Left lobe of liver (tissue), 2 donors: ENCODE results near the gene MAPKAPK3. TPM values are rescaled to one million over a fixed set of nuclear protein-coding genes. Genes with fewer than 3 reads are reported as not detected.
"Not testable (repeated sequence)": the region's sequence is repeated elsewhere in the genome, so short reads cannot be mapped to it uniquely, and the experiment has no call there.

ENCODE experiments used
- ATAC-seq: fragments of 200-7000 bp; cut with Tn5 transposase; one replicate; pipeline ENCODE4 v1.9.1; 2020; ENCODE audit warnings: mild to moderate bottlenecking, moderate library complexity
- DNase-seq: peaks from one replicate; pipeline ENCODE4 v3.0.0-alpha.2; 2020; ENCODE audit warnings: low spot score
- total RNA-seq: library from RNA; stranded (reverse); gene quantifications from one replicate; pipeline ENCODE4 v1.2.1, GENCODE V29; 2021
- donor health status: DM: no; HTN: no; CAD: no; lungs with moderate emphysema.
- donor health status: DM: no; HTN: yes; CAD: no.

MAPKAPK3 gene
- total RNA-seq, 1 donor from 2014 or later, result 16.1 TPM

GRCh38 chr3:50676031-50676705, 59.2 kb downstream of the MAPKAPK3 start:
- DNase-seq (no peak), ATAC-seq (no peak)

- DNase-seq (no peak), ATAC-seq (no peak)
Observed at GRCh38 chr3:50687127-50687751, 70.3 kb downstream of the MAPKAPK3 start.

GRCh38 chr3:50687916-50688315, 71.0 kb downstream of the MAPKAPK3 start:
- DNase-seq, result no peak
- no peak for ATAC-seq

DNA sequence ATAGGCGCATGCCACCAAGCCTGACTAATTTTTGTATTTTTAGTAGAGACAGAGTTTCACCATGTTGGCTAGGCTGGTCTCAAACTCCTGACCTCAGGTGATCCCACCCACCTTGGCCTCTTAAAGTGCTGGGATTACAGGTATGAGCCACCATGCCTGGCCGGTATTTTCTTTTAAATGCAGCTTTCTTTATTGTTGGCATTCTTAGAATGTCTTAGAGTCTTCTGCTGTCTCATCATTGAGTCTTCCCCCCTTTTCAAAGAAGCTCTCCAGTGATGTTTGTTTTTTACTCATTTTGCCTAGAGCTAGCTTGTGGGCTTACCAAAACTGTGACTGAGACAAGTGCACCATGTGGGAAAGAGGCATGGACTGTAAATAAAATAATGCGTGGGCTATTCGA, 71.7 kb downstream of the MAPKAPK3 start:
- not testable (repeated sequence) for ATAC-seq, DNase-seq

DNA sequence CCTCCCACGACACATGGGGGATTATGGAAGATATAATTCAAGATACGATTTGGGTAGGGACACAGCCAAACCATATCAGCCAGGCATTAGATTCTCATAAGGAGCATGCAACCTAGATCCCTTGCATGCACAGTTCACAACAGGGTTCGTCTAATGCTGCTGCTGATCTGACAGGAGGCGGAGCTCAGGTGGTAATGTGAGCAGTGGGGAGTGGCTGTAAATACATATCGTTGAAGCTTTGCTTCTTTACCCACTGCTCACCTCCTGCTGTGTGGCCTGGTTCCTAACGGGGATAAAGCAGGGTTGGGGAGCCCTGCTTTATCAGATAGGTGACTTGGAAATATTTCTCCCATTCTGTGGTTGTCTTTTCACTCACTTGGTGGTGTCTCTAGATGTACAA, 72.6 kb downstream of the MAPKAPK3 start:
- no peak for DNase-seq
- no peak for ATAC-seq

DNA sequence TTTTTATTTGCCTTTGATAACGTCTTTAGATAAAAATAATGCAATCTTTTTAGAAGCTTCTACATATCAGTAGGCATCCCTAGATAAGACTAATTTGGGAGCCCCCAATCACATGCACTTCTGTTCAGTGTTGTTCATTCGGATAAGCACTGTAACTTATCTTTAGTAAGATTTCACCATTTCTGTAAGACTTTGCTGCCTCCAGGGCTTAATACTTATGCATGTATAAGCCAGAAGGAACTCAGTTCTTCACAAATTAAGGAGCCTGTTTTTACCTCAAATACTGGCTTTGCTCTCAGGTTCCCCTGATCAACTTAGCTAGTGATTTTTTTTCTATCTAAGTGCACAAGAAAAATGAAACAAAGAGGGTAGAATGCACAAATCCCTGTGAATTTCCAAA, 78.1 kb downstream of the MAPKAPK3 start:
- ATAC-seq (no peak), DNase-seq (no peak)

GRCh38 chr3:50696276-50696675, 79.3 kb downstream of the MAPKAPK3 start:
- DNase-seq, result no peak
- ATAC-seq, result no peak

DNA sequence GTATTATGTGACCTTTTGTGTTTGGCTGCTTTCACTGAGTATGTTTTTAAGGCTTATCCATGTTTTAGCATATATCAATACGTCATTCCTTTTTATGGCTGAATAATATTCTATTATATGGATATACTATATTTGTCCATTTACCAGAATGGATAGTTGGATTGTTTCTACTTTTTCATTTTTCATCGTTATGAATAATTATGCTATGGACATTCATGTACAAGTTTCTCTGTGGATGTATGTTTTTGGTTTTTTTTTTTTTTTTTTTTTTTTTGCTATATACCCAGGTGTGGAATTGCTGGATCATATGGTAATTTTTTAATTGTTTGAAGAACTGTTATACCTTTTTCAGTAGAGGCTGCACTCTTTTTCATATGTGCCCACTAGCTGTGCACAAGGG, 81.3 kb downstream of the MAPKAPK3 start:
- no peak for ATAC-seq
- no peak for DNase-seq

Other genes with a start within 250 kb of the MAPKAPK3 start
- gene CACNA2D2, start 113.5 kb upstream of the MAPKAPK3 start, total RNA-seq, result 0.50 TPM
- 3.0 TPM for gene C3orf18, start 49.4 kb upstream of the MAPKAPK3 start, total RNA-seq
- 16.8 TPM for gene HEMK1, start 47.6 kb upstream of the MAPKAPK3 start, total RNA-seq
- gene CISH, start 5.4 kb upstream of the MAPKAPK3 start, total RNA-seq, result 8.5 TPM
- gene DOCK3, start 57.8 kb downstream of the MAPKAPK3 start, total RNA-seq, result not detected